Right hindlimb (tissue), 1 donor: ENCODE data around the gene APOM.

ENCODE experiments used
- DNase-seq: peaks from one replicate; pipeline ENCODE4 v3.0.0-alpha.2; 2018

APOM gene

DNA sequence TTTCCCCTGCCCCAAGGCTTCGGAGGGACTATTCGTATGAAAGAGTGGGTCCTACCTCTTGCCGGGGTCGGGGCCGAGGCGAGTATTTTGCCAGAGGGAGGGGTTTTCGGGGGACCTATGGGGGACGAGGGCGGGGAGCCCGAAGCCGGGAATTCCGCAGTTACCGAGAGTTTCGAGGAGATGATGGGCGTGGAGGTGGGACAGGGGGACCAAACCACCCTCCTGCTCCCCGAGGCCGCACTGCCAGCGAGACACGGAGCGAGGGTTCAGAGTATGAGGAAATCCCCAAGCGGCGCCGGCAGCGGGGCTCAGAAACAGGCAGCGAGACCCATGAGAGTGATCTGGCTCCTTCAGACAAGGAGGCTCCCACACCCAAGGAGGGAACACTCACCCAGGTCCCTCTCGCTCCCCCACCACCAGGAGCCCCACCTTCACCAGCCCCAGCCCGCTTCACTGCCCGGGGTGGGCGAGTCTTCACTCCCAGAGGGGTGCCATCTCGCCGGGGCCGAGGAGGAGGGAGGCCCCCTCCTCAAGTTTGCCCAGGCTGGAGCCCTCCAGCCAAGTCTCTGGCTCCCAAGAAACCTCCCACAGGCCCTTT is 23.9 kb upstream of the APOM start:
- DNase-seq: no peak

DNA sequence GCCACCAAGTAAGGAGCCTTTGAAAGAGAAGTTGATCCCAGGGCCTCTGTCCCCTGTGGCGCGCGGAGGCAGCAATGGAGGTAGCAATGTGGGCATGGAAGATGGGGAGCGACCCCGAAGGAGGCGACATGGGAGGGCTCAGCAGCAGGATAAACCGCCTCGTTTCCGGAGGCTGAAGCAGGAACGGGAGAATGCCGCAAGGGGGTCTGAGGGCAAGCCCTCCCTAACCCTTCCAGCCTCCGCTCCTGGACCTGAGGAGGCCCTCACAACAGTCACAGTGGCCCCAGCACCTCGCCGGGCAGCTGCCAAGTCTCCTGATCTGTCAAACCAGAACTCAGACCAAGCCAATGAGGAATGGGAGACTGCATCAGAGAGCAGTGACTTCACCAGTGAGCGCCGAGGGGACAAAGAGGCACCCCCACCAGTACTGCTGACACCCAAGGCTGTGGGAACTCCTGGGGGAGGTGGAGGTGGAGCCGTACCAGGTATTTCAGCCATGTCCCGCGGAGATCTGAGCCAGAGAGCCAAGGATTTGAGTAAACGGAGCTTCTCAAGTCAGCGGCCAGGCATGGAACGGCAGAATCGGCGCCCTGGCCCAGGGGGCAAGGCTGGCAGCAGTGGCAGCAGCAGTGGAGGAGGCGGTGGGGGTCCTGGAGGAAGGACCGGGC is 23.3 kb upstream of the APOM start:
- no peak for DNase-seq

DNA sequence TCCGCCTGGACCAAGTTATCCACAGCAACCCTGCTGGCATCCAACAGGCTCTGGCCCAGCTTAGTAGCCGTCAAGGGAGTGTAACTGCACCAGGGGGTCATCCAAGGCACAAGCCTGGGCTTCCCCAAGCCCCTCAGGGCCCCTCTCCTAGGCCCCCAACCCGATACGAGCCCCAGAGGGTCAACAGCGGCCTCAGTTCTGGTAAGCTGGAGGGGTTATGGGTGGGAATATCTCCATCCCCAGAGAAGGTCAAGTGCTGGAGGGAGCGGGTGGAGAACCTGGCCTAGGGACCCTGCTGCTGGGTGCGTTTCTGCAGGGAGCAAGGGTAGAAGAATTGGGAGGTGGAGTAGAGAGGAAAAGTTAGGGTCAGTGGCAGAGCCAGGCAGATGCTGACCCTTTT is 22.2 kb upstream of the APOM start:
- no peak for DNase-seq

DNA sequence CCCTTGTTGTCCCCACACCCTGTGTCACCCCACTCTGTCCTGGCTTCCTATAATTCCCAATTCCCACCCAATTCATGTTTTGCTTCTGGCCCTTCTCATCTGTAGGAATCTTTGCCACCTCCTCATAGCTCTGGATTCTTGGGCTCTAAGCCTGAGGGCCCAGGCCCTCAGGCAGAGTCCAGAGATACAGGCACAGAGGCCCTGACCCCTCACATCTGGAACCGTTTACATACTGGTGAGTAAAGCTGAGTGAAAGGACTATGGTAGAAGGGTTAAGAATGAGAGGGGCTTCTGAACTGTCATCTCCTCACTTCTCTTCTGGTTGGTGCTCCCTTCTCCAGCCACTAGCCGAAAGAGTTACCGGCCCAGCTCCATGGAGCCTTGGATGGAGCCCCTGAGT is 21.6 kb upstream of the APOM start:
- DNase-seq: no peak

DNA sequence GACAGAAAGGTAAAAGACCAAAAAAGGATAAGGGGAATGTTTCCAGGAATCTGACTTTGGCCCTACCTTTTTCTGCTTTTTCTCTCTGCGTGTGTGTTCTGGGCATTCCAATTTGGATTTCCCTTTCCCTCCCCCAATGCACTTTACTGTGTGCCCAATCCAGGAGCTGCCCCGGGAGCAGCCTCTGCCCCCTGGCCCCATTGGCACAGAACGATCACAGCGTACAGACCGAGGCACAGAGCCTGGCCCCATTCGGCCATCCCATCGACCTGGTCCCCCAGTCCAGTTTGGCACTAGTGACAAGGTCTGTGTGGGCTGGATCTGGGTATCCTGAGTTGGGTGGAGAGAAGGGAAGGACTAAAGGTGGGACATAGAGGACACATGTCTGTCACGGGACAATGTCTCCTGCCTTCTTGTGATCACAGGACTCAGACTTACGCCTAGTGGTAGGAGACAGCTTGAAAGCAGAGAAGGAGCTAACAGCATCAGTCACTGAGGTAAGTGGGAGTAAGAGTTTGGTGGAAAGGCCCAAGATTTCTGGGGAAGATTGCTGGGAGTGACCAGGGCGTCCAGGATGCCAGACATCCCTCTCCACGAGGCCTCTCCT is 20.6 kb upstream of the APOM start:
- no peak for DNase-seq

DNA sequence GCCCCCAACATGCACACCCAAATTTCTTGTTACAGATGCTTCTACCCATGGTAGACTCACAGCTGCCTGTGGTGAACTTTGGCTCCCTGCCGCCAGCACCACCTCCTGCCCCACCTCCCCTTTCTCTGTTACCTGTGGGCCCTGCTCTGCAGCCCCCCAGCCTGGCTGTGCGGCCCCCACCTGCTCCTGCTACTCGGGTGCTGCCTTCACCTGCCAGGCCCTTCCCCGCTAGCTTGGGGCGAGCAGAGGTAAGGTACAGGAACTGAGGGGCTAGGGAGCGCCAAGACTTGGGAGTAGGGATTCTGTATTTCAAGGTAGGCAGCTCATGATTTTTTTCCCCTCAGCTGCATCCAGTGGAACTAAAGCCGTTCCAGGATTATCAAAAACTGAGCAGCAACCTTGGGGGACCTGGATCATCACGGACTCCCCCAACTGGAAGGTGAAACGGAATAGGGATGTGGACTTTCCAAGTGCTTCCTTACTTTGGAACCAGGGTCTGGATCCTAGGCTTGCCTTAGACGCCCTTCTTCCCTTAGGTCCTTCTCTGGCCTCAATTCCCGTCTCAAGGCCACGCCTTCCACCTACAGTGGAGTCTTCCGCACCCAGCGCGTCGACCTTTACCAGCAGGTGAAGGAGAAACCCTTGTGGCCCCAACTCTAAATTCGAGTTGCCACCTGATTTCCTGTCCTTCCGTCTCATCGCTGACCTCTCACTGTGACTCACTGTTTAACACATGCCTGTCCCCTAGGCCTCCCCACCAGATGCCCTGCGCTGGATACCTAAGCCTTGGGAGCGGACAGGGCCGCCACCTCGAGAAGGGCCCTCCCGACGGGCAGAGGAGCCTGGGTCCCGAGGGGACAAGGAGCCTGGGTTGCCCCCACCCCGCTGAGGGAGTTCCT is 18.7 kb upstream of the APOM start:
- no peak for DNase-seq

DNA sequence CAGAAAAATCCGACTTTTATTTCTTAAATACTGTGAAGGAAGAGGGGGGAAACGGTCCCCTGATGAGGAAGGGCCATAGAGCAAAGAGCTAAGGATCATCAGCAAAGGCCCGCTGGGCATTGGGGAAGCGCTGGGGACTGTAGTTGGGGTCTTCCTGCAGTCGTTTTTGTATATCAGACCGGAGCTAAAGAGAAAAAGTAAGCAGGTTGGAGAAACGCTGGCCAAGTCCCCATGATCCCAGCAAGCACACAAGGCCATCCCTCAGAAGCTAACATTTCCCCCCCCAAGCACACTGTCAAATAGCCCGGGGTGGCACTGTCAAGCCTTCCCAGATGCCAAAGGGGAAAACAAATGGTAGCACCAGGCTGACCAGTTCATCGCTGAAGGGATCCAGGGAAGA is 16.7 kb upstream of the APOM start:
- DNase-seq: no peak

DNA sequence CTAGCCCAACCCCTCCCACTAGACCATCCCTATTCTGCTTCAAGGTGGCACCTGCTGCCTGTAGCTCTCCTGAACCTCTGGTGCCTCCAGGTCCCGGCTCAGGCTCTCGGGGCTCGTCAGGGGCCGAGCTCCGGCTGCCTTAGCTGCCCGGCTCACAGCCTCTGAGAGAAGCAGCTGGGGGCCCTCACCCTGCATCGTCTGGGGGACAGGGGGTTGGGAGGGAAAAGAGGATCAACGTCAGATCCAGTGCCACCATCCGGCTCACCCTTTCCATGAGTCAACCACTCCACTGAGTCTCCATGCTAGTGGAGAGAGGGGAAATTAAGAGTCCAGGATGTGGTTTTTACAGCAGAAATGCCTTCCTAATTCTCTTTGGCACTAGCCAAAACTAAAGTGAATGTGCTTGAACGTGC is 16.2 kb upstream of the APOM start:
- no peak for DNase-seq

DNA sequence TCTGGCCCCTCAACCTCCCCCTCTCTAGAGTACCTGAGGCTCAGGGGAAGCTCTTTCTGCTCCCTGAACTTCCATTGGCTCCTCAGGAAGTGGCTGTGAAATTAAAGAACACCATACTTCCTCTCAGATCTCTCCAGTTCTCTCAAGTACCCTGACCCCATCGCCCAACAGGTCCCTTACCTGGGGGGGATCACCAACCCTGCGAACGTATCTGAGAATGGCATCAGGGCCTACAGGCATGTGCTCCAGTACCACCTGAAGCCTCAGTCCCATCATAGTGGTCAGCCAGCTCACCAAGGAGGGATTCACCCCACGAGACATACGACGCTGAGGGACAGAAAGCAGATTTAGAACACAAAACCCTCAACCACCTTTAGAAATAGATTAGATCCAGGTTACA is 15.1 kb upstream of the APOM start:
- no peak for DNase-seq

DNA sequence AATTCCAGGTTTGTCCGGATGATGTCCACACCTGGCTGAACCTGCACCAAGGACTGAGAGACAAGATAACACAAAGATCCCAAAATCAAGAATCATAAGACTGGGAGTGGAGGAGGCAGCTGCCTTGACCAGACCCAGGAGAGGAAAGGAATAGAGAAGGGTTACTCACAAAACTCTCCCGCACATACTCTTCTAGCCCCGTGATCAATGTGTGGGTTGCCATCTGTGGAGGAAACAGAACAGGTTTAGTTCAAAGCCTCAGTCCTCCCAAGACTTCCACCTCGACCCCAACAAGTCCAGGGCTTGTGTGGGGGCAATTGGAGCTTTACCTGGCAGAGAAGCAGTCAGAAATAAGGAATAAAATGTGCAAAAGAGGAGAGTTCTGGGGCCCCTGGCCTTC is 14.3 kb upstream of the APOM start:
- DNase-seq: no peak

DNA sequence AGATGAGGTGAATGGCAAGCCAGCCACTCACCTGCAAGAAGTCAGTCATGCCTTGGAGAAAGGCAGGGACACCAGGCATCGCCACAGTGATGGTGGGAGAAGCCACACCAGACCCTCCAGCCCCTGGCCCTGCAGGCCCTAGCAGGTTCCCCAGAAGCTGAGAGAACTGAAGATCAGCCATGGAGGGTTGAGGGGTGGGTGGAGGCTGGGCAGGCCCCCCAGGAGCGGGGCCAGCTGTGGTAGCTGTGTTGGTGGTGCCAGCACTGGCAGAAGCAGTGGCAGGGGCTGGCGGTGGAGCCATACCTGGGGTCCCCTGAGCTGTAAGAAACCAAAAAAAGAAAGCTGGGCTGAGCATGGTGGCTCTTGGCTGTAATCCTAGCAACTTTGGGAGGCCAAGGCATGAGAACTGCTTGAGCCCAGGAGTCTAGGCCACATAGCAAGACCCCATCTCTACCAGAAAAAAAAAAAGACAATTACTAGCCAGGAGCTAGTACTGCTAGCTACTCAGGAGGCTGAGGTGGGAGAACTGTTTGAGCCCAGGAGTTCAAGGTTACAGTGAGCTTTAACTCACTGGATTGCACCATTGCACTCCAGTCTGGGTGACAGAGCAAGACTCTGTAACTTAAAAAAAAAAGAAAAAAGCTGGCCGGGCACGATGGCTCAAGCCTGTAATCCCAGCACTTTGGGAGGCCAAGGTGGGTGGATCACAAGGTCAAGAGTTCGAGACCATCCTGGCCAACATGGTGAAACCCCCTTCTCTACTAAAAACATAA is 12.7 kb upstream of the APOM start:
- DNase-seq: no peak

DNA sequence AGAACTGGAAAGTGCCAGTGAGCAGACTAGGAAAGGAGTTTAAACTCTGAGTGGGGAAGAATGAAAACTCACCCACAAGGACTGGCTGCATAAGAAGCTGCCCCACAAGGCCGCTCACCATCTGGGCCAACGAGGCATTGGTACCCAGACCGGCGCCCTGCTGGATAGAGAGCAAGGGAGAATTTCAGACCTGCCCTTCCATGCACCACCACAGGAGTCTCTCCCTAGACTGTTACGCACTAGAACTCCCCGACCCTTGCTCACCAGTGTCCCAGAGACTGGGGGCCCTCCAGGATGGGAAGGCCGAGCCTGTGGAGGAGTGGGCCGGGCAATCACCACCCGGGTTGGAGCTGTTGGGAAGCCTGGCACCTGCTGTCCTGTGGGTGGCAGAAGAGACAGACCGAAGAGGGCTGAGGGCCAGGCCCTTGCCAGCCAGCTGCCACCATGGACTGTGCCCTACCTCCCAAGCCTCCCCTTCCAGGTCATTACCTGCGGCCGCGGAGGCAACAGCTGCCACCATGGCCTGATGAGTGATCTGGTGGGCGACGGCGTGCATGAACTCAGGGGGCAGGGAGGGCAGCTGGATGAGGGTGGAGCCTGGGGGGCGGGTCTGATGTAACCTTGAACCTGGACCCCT is 11.8 kb upstream of the APOM start:
- DNase-seq: no peak

DNA sequence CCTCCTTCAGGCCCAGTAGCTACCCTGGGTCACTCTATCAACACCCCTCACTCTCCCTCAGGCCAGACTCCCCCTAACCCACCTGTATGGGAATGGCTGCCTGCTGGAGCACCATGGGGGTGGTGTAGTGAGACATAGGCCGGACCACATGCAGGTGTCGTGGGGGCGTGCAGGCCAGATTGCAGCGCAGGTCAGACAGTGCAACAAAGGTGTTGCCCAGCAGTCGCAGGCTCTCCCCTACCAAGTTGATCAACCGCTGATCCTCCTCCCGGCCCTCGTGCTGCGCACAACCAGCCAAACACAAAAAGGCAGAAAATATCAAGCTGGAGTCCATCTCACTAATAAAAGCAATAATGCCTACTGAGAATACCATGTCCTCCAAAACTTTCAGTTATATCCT is 10.4 kb upstream of the APOM start:
- DNase-seq: no peak

DNA sequence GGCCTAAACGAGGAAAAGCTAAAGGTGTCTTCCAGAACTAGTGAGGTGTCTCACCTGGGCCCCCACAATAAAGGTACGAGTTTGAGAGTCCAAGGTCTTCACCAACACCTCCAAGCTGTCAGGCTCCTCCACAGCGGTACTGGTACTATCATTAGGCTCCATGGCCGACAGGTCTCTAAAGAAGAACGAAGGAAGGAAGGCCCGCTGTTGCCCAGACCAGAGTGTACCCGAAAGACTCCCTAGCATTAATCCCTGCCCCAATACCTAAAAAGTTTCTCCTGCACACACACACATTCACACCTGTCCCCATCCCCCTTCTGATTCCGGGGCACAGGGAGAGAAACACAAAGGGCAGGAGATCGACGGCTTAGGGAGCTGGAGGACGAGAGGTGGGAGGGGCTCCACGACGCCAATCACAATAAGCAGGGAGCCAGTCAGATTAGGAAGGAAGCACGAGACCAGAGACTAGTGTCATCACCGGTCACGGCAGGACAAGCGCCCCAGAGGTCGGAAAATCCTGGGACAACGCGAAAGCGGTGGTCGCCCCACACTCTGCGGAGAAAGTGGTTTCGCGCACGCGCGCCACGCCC is 4.0 kb upstream of the APOM start:
- DNase-seq: no peak

DNA sequence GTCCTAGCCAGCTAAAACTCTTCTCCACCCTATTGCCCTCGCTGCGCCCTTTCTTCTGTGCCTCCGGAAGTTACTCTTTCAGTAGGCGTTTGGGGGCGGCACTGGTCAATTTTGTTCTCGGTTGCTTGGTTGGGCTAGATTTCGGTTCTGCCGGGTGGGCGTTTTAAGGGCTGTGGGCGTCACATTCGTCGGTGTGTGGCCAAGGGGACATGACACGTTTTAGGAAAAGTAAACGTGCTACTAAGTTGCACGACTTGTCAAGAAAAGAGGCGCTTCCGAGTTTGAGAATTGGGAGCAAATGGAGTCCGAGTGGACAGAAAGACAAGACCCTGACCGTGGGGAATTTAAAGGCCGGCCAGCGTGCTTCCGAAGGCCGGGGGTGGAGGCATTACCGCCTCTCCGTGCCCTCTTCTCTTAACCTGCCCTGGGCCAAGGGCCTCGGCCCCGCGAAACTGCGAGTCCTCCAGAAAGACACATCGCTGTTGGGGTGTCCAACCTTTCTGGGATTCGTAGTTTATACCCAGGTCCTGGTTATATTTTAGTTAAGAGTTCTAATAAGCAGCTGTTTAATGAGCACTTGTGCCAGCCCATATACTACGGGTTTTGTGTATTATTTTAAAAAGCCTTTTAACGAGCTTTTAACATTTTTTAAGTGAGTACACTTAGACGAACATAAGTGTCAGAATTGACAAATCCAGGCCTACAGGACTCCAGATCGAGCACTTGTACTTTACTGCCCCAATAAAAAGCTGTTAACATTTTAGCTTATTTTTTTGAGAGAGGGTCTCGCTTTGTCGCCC is 2.6 kb upstream of the APOM start:
- no peak for DNase-seq

DNA sequence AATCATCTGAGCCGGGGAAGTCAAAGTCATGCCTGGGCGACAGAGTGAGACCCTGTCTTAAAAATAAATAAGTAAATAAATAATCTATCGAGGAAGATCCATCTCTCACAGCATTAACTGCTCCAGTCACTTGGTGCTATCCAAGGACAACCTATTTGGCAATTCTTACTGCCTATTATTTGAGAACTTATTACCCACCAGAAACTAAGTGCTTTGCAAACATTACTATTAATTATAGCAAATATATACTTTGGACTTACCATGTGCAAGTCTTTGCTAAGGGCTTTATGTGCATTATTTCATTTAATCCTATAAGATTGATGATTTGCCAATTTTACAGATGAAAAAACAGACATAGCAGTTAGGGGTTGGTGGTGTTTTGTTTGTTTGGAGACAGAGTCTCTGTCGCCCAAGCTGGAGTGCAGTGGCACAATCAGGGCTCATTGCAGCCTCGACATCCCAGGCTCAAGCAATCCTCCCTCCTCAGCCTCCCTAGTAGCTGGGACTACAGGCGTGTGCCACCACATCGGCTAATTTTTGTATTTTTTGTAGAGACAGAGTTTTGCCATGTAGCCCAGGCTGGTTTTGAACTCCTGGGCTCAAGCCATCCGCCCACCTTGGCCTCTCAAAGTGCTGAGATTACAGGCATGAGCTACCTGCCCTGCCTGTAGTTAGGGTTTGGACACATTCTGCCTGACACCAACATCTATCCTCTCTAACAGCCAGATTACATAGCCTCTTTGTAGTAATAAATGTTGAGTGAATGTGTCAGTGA is 933 bp upstream of the APOM start:
- no peak for DNase-seq

DNA sequence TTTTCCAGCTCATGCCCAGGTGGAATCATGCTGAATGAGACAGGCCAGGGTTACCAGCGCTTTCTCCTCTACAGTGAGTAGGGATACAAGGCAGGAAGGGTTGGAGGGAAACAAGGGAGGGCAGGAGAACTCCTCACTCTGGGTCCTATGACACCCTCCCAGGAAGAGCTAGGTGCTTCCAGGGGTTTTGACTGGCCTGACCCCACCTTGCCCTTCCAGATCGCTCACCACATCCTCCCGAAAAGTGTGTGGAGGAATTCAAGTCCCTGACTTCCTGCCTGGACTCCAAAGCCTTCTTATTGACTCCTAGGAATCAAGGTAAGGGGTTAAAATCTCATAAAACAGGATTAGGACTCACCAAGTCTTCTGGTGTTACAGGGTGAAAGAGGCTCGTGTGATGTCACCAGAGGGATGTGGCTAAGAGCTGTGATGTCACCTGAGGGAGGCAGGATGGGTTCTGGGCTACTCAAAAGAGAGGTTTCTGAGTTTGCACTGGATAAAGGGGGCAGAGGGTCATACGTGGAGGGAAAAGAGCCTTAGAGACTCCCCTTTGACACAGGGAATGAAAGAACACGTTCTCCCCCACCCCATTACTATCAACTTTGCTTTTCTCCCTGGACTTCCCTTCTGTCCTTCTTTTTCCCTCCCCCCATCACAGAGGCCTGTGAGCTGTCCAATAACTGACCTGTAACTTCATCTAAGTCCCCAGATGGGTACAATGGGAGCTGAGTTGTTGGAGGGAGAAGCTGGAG is 1.9 kb downstream of the APOM start:
- DNase-seq: no peak

DNA sequence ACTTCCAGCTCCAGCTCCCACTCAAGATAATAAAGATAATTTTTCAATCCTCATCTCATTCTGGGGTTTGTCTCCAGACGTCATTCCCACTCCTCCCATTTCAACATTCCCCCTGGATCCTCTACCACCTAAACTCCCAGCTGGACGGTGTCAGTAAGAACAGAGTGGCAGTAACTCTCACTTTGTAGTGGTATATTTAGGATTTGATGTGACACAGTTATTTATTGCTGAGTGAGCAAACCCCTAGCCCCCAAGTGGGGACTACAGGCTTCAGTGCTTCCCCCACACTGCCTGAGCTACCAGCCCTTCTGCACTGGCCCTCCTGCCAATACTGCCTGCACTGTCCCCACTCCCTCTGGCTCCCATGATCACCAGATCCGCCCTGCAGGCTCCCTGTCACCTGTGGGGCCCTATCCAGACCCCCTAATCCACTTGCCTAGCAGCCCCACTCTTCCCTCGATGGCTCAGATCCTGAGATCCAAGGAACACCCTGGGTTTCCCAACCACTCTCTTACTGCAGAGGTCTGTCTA is 2.5 kb downstream of the APOM start:
- no peak for DNase-seq

DNA sequence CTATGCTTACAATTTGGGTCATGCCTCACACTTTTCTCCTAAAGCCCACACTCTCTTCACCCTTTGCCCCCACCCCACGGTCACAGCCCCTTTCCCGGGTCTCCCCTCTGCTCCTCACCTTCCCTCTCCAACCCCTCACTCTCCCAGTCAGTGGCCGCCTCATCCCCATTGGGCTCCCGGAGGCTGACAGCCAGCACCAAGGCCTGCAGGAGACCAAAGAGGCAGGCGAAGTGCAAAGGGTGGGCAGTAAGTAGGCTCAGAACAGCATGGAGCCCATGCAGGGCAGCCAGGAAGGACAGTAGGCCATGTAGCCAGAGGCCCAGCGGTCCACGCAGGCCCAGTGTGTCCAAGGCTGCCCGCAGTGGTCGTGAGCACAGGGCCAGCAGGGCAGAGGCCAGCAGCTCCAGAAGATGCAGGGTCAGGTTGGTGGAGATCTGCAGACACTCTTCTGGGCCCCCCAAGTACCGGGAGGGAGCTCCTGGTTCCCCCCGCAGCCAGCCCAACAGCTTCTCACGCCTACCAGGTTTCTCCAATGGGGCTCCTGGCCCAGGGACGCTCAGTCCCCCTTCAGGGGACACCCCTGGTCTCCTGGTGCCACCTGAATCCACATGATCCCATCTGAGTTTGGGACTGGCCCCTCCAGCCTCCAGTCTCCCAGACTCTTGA is 3.4 kb downstream of the APOM start:
- DNase-seq: no peak
